B cell (primary cell): ENCODE results near the gene HOXD12.
A peak's percentile ranks its signal among the peaks of the same experiment; 100 is the strongest.

Experiments
- CTCF ChIP-seq: fragments of 200-600 bp; IDR thresholded peaks from one replicate; pipeline ENCODE4 v1.8.0; 2022; ENCODE audit warnings: antibody characterized with exemption, mild to moderate bottlenecking
- EZH2 ChIP-seq: IDR thresholded peaks from 2 replicates; pipeline ENCODE4 v1.6.1; 2012; ENCODE audit warnings: borderline replicate concordance, low read depth, mild to moderate bottlenecking, moderate library complexity, low read length; ENCODE audit not compliant: insufficient read depth, poor library complexity, severe bottlenecking

GRCh38 chr2:176128982-176129796, 29.6 kb downstream of the HOXD12 start, which contains the start of gene HOXD8:
- TF ChIP-seq CTCF: no peak
- TF ChIP-seq EZH2: peak; percentile 65
